MM.1S (cell line): ENCODE results near the gene MOB3B.

Experiments used
- DNase-seq: peaks from one replicate; pipeline ENCODE4 v3.0.0-alpha.2; 2015
- H2AFZ ChIP-seq: fragments of 300-600 bp; sonication (generic); 2 replicates; pipeline ENCODE4 v1.6.0; 2016; ENCODE audit warnings: antibody characterized with exemption, low read length
- H3F3A ChIP-seq: fragments of 300-600 bp; sonication (generic); 2 replicates; pipeline ENCODE4 v1.6.1; 2016; ENCODE audit warnings: mild to moderate bottlenecking, antibody characterized with exemption, low read length, moderate library complexity, mixed read lengths; ENCODE audit not compliant: insufficient read depth
- H3K27ac ChIP-seq: fragments of 300-600 bp; sonication (generic); 2 replicates; pipeline ENCODE4 v1.5.1; 2016; ENCODE audit warnings: mild to moderate bottlenecking, low read length
- H3K27me3 ChIP-seq: fragments of 300-600 bp; sonication (generic); replicated peaks from 2 replicates; pipeline ENCODE4 v1.6.0; 2016; ENCODE audit warnings: low read length; ENCODE audit not compliant: insufficient read depth
- H3K36me3 ChIP-seq: fragments of 300-600 bp; sonication (generic); replicated peaks from 2 replicates; pipeline ENCODE4 v1.6.1; 2016; ENCODE audit warnings: mild to moderate bottlenecking, low read length, mixed read lengths; ENCODE audit not compliant: insufficient read depth
- H3K4me1 ChIP-seq: fragments of 300-600 bp; sonication (generic); 2 replicates; pipeline ENCODE4 v1.6.1; 2016; ENCODE audit warnings: low read length, mixed read lengths
- H3K4me2 ChIP-seq: fragments of 300-600 bp; sonication (generic); 2 replicates; pipeline ENCODE4 v1.6.0; 2016; ENCODE audit warnings: low read depth, low read length
- H3K4me3 ChIP-seq: fragments of 300-600 bp; sonication (generic); 2 replicates; pipeline ENCODE4 v1.5.1; 2016; ENCODE audit warnings: low read length, mixed read lengths
- H3K79me2 ChIP-seq: fragments of 300-600 bp; sonication (generic); 2 replicates; pipeline ENCODE4 v1.6.1; 2016; ENCODE audit warnings: mixed run types, low read length, mixed read lengths
- H3K9ac ChIP-seq: fragments of 300-600 bp; sonication (generic); 2 replicates; pipeline ENCODE4 v1.6.1; 2016; ENCODE audit warnings: low read length, mixed read lengths
- H3K9me2 ChIP-seq: fragments of 300-600 bp; sonication (generic); replicated peaks from 2 replicates; pipeline ENCODE4 v1.6.1; 2016; ENCODE audit warnings: mild to moderate bottlenecking, low read length, mixed read lengths; ENCODE audit not compliant: insufficient read depth
- H3K9me3 ChIP-seq: fragments of 300-600 bp; sonication (generic); replicated peaks from 2 replicates; pipeline ENCODE4 v1.6.1; 2016; ENCODE audit warnings: mild to moderate bottlenecking, low read length, mixed read lengths; ENCODE audit not compliant: insufficient read depth
- H4K20me1 ChIP-seq: fragments of 300-600 bp; sonication (generic); 2 replicates; pipeline ENCODE4 v1.6.1; 2016; ENCODE audit warnings: mild to moderate bottlenecking, low read length, moderate library complexity, mixed read lengths; ENCODE audit not compliant: insufficient read depth
- CTCF ChIP-seq: fragments of 300-600 bp; sonication (generic); IDR thresholded peaks from 2 replicates; pipeline ENCODE4 v1.5.1; 2016; ENCODE audit warnings: antibody characterized with exemption, low read length, mixed read lengths
- EZH2 ChIP-seq: fragments of 300-600 bp; sonication (generic); optimal IDR thresholded peaks from 2 replicates; pipeline ENCODE3; 2017; ENCODE audit warnings: low read depth, mild to moderate bottlenecking, antibody characterized with exemption, low read length, mixed read lengths
- EZH2phosphoT487 ChIP-seq: fragments of 300-600 bp; sonication (generic); IDR thresholded peaks from 2 replicates; pipeline ENCODE4 v1.6.1; 2018; ENCODE audit warnings: antibody characterized with exemption, low read length

The MOB3B gene

GRCh38 chr9:27337833-27338526 is 191.6 kb downstream of the MOB3B start:
- TF ChIP-seq EZH2: no peak
- no peaks in the 10 kb centered on the region for H3K79me2 ChIP-seq
- no peak overlapping the region for H3K9ac ChIP-seq
- no peaks in the 10 kb centered on the region for H3K9me3 ChIP-seq
- no peak overlapping the region for H2AFZ ChIP-seq
- H3K27me3 ChIP-seq: no peaks in the 10 kb centered on the region
- no peak for DNase-seq
- H3K36me3 ChIP-seq: no peaks in the 10 kb centered on the region
- H3F3A ChIP-seq: no peaks in the 10 kb centered on the region
- no peak overlapping the region for H3K4me3 ChIP-seq
- H3K27ac ChIP-seq: no peak overlapping the region
- 0 out of 2 replicates have a peak, but pooled peaks cover 4% of the 10 kb centered on the region for H3K4me1 ChIP-seq
- H3K9me2 ChIP-seq: no peaks in the 10 kb centered on the region
- H4K20me1 ChIP-seq: no peaks in the 10 kb centered on the region
- H3K4me2 ChIP-seq: no peak overlapping the region

GRCh38 chr9:27337236-27337635 is 192.4 kb downstream of the MOB3B start:
- H3K4me3 ChIP-seq: no peak overlapping the region
- no peaks in the 10 kb centered on the region for H3F3A ChIP-seq
- H3K9me2 ChIP-seq: no peaks in the 10 kb centered on the region
- no peaks in the 10 kb centered on the region for H3K79me2 ChIP-seq
- H2AFZ ChIP-seq: no peak overlapping the region
- H3K4me1 ChIP-seq: 0 out of 2 replicates have a peak, but pooled peaks cover 4% of the 10 kb centered on the region
- no peaks in the 10 kb centered on the region for H3K9me3 ChIP-seq
- H3K36me3 ChIP-seq: no peaks in the 10 kb centered on the region
- H3K4me2 ChIP-seq: no peak overlapping the region
- H3K9ac ChIP-seq: no peak overlapping the region
- no peak overlapping the region for H3K27ac ChIP-seq
- H3K27me3 ChIP-seq: no peaks in the 10 kb centered on the region
- no peak for DNase-seq
- TF ChIP-seq CTCF (no peak), EZH2 (no peak), EZH2phosphoT487 (no peak)
- H4K20me1 ChIP-seq: no peaks in the 10 kb centered on the region

GRCh38 chr9:27336829-27337228 is 192.8 kb downstream of the MOB3B start:
- Histone ChIP-seq H3K79me2 (no peaks in the 10 kb centered on the region), H2AFZ (no peak overlapping the region), H3K4me2 (no peak overlapping the region)

GRCh38 chr9:27336126-27336525 is 193.5 kb downstream of the MOB3B start:
- Histone ChIP-seq H3K27me3 (no peaks in the 10 kb centered on the region), H3K4me2 (no peak overlapping the region), H3K79me2 (no peaks in the 10 kb centered on the region), H4K20me1 (no peaks in the 10 kb centered on the region), H2AFZ (no peak overlapping the region), H3K27ac (no peak overlapping the region), H3K36me3 (no peaks in the 10 kb centered on the region), H3K9me2 (no peaks in the 10 kb centered on the region), H3K9me3 (no peaks in the 10 kb centered on the region), H3K4me3 (no peak overlapping the region), H3K4me1 (0 out of 2 replicates have a peak, but pooled peaks cover 4% of the 10 kb centered on the region), H3F3A (no peaks in the 10 kb centered on the region), H3K9ac (no peak overlapping the region)
- TF ChIP-seq CTCF: no peak
- TF ChIP-seq EZH2phosphoT487: no peak
- TF ChIP-seq EZH2: no peak
- no peak for DNase-seq

More at GRCh38 chr9:27336829-27337228, 192.8 kb downstream of the MOB3B start:
- Histone ChIP-seq H3K9me3 (no peaks in the 10 kb centered on the region), H3K9ac (no peak overlapping the region), H3K9me2 (no peaks in the 10 kb centered on the region), H3K27me3 (no peaks in the 10 kb centered on the region), H3K4me3 (no peak overlapping the region), H3K36me3 (no peaks in the 10 kb centered on the region), H4K20me1 (no peaks in the 10 kb centered on the region), H3K27ac (no peak overlapping the region), H3K4me1 (0 out of 2 replicates have a peak, but pooled peaks cover 4% of the 10 kb centered on the region), H3F3A (no peaks in the 10 kb centered on the region)
- TF ChIP-seq EZH2phosphoT487 (no peak), EZH2 (no peak)
- no peak for DNase-seq
